GM21576 (cell line): ENCODE measurements around the gene SPATA32.
"Not testable (repeated sequence)": the region's sequence is repeated elsewhere in the genome, so short reads cannot be mapped to it uniquely, and the experiment has no call there.

ENCODE experiments used
- ATAC-seq: cut with Tn5 transposase; IDR thresholded peaks from one replicate; pipeline ENCODE4 v1.9.1; 2021; ENCODE audit warnings: mild to moderate bottlenecking, moderate library complexity; ENCODE audit not compliant: unreplicated experiment

The SPATA32 gene

DNA sequence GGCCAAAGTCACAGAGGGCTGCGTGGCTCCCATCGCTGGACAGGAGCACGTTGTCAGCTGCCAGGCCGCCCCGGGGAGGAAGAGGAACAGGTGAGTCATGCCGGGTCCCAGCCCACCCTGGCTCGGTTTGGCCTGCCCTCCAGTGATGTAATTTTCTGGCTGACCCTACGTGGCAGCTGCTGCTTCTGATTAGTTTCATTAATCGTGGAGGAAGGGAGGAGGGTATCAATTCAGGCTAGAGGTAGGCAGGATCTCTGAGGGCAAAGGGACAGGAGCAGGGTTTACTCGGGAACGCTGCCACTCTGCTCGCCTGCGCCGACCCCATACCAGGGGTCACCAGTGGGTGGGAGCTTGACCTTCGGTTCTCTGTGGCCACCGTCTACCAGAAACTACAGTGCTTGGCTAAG, 11.7 kb upstream of the SPATA32 start:
- ATAC-seq, result no peak

DNA sequence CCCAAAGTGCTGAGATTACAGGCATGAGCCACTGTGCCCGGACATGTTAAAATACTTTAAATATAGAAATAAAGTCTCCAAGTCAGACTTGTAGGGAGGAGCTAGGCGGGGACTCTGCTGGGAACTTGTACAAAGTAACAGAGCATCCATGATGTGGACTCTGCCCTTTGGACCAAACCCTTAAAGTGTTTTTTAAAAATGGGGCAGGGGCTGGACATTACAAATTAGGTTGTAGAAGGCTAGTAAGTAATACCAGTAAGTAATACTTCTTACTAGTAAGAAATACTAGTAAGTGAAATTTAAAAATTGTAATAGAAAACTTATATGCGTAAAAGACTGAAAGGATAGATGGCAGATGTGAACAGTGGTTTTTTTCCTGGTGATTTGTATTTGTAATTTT, 9.7 kb upstream of the SPATA32 start:
- no peak for ATAC-seq

DNA sequence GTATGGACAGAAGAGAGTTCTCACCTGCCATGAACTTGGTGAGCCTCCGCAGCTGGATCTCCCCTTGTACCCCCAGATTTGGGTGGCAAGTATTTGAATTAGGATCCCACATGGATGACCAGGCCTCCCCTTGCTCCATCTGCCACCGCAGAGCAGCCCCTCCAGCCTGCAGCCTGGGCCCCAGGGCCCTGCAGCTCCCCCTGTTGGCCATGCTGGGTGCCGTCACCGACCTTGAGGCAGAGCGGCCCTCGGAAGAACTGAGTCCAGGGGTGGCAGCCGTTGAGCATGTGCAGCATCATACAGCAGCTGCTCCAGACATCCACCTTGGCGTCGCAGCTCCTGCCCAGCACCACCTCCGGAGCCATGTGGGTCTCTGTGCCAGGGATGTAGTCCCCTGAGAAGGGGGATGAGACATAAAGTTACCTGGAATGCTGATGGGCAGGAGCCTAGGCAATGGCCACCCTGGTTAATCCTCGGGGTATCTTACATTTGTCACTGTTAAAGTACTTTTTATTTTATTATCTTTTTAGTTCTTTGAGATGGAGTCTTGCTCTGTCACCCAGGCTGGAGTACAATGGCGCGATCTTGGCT, 9.0 kb upstream of the SPATA32 start:
- no peak for ATAC-seq

DNA sequence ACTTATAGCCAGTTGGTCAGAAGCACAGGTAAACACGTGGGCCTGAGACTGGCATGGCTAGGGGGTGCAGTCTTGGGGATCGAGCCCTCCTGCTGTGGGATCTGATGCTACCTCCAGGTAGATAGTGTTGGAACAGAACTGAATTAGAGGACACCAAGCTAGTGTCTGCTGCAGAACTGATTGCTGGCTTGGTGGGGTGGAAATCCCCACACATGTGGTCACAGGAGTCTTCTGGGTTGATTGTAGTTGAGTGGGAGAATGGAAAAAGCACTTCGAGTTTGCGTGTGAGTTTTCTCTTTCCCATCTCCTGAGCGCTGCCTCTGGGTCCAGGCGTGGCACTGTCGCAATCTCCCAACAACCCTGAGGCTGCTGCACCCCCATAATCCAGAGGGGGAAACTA, 8.0 kb upstream of the SPATA32 start:
- no peak for ATAC-seq

DNA sequence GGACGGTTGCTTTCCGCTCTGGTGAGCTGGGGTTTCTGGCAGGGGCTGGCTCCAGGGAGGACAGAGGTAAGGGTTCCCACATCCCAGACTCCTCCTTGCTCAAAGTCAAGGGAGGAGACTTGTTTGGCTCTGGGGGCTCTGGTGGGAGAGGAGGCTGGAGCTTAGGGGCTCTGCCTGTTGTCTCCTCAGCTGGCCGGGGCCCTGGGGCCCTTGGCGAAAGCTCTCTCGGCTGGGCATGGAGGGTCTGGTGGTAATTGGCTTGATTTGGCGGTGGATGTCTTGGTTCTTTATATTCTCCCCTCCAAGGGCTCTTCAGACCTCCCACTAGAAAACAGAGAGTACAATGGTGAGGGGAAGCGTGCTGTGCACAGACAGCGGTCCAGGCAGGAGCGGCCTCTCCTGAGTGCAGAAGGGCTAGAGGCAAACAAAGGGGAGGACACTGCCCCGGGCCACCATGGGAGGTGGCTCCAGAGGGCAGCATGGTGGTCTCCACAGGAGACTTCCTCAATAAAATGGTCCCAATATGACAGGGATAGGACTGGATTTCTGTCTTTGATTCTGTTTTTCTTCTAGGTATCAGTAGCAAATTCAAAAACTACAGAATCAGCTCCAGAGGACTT, 5.7 kb upstream of the SPATA32 start:
- no peak for ATAC-seq

DNA sequence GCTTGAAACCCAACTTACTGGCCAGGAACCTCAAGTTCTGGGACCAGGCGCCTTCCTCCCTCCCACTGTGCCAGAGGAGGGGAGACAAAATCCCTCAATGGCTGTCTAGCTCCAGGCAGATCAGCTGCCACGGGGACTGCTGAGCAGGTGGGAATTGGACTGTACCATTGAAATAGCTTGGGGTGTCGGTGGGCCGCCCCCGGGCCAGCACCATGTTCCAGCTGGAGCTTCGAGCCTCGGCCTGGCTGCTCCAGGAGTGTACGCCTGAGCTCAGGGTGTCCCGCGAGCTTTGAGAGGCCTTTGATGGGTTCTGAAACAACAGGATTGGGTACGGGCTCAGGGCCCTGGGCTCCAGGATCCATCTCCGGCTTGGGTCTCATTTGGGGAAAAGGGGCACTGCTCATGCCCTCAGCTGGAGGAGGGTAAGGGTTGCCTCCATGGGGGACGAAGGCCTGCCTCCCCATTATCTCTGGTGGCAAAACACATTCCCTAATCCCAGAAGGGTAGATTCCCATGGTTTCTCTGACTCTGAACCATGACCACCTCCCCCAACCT, 4.6 kb upstream of the SPATA32 start:
- no peak for ATAC-seq

DNA sequence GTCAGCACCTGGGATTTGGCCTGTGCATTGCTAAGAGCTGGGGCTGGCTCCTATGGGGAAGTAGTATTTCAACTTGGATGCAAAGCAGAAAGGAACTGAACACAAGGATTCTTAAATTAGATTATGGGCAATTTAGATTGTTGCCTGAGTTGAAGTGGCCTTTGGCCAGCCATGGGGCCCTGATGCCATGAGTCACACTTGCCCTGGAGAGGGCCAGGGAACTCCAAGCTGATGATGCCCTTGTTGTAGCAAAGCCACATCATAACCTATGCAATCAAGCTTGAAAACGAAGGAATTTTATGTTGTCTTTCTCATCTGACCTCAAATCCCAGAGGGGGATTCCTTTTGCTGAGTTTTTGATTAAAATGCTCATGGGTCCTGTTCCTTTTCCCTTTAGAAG, 3.9 kb upstream of the SPATA32 start:
- no peak for ATAC-seq

DNA sequence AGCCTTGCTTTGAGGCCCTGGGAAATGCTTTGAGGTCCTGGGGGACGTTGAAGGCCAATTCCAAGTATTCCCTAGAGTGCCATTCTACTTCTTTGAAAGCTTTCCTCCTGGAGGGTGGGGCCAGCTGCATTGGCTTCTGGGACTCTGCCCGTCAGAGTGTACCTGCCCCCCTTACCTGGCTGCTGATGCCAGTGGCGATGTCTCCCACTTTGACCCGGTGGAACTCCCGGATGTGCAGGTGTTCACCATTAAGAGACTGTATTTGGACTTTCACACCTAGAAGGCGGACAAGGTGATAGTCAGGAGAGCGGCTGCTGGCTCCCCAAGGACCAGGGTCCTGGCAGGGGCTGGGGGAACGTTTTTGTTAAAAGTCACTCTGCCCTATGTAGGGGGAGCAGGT, 3.1 kb upstream of the SPATA32 start:
- ATAC-seq, result no peak

DNA sequence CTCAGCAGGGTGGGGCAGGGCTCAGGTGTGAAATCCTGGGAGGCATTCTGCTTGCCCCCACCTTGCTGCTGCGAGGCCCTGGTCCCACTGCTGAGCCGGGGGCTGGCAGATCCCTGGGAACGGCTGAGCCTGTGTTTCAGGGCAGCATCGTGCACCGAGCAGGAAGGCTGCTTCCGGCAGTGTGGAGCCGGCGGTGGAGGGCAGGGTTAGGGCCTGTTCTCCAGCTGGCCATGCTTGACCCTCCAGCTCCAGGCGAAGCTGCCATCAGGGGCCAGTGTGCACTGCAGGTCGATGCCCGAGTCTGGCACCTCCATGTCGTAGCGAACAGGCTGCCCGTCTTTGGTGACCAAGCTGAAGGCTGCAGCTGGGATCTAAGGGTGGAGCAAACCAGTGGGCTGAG, 2.5 kb upstream of the SPATA32 start:
- no peak for ATAC-seq

DNA sequence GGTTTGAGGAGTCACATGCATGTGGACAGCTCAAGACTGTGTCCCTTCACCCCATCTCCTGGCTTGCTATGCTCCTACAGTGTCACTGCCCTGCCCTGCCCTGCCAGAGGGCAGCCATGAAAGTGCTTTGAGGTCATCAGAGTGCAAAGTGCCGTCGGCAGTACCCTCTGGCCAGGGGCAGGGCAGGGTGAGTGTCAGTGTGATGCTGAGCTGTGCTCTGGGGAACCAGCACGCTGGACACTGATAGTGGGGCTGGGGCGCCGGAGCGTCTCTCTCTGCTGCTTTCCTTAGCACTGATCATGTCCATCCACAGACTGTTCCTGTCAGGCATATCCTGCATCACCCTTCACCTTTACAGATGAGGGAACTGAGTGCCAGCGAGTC, 1.6 kb upstream of the SPATA32 start:
- no peak for ATAC-seq

DNA sequence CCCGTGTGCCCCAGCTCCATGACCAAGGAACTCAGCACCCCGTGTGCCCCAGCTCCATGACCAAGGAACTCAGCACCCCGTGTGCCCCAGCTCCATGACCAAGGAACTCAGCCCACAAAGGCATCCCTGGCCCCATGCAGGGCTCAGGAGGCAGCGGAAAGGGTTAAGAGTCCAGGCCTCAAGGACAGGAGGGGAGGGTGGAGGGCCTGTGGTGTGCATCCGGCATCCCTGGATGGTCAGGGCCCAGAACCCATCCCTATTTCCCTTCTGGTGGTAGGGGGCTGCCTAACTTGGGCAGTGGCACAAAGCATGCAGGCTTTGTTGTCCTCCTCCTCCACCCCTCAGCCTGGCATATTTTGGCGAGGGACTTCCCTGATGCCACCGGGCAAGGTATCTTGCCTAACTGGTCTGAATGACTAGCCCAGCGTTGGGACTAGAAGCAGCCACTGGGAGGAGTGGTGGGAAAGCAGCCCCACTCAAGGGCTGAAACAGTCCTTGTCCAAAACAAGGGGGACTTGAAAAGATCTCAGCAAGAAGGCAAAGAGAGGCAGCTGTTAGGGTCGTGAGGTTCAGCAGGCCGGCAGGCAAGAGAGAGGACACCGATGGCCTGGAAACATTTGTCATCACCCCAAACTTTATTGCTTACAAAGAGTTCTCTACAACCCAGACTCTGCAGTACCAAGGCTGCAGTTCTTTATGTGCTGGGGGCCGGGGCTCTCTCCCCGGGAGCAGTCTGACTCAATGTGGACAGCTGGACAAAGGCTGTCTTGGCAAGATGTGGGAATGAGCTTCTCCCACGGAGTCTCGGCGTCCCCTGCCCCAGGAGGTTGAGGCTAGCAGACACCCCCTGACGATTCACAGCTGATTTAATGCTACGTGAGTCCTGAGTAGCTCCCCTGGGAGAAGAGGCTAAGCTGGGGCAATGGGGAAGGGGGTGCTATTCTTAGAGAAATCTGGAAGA, 902 bp upstream of the SPATA32 start:
- ATAC-seq, result peak; percentile 13

DNA sequence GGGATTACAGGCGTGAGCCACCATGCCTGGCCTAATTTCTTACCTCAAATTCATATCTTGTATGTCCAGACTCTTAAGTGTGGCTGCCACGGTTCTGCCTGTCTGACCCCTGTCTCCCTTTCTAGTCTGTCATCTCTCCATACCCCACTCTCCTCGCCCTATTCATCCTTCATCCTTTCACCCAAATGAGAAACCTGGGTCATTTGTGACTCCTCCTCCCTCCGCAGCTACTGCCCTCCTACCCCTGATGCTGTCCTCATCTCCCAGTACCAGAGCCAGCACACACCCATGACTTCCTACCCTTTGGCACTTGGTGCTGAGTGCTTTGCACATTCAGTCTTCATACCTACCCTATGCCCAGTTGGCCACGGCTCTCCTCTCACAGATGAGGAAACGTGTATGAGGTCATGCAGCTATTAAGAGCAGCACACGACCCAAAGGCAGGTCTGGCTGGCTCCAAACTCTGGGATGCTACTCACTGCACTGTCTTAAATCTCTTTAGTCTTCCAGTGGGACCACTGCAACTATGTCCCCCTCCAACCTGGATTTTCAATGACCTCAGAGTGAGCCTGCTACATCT, 1.6 kb downstream of the SPATA32 start:
- ATAC-seq, result no peak

DNA sequence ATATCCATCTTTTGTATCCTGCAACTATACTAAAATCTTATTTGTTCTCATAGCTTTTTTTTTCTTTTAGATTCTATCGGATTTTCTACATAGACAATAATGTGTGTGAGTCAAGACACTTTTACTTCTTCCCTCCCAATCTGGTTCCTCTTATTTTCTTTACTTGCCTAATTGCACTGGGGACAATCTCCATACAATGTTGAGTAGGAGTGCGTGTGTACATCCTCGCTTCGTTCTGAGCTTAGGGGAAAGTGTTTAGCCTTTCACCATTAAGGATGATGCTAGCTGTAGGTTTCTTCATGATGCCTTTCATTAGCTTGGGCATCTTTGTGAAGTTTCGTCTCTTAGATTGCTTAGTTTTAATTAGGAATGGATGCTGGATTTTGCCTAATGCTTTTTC, 2.9 kb downstream of the SPATA32 start:
- ATAC-seq, result no peak

DNA sequence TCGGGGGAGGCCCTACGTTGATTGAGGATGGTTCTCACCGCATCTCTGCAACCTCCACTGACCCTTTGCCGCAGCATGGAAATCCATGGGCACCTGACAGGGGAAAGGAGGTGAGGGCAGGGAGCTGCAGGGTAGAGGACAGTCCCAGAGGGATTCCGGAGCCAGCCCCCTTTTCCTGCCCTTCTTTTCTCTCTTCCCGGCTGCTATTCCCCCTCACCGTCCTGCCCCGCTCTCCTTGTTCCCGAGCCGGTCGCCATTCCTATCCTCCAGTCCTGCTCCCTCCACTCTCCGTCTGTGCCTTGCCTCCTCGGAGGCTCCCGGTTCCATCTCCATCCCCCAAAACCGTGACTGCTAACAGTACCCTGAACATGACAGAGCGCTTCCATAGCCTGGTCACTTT, 4.8 kb downstream of the SPATA32 start:
- no peak for ATAC-seq

DNA sequence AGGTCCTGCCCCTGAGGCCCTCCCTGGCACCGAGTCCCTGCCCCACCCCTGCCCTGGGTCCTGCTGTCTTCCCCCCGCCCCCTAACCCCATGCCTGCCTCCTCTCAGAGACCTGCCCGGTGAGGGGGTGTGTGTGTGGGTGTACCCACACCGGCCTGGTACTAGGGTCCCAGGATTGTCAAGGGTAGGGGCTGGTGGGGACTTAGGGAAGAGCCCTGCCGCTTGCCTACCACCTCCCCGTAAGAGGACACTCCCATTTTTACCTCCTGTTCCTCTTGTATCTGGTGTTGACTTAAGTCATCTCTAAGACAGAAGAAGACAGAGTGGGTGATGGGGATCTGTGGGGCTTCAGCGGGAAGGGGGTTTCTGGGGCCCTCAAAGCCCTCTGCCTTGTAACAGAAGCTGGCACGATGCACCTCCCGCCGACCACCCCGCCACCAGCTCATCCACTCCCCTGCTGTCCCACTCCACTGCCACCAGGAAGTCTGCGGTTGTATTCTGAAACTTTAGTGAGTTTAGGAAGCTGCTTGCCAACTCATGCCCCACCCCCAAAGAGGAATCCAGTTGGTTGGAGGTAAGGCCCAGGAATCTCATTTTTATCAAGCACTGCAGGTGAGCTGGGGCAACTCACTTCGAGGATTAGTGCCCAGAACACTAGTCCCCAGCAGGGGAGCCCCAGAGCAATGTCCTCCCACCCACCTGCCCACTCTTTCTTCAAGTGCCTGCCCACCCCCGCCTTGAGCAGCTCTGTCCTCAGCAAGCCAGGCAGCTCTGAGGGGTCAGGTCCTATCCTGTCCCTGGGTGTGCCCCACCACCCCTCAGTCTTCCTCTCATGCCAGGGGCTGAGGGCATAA, 5.6 kb downstream of the SPATA32 start:
- ATAC-seq, result no peak

DNA sequence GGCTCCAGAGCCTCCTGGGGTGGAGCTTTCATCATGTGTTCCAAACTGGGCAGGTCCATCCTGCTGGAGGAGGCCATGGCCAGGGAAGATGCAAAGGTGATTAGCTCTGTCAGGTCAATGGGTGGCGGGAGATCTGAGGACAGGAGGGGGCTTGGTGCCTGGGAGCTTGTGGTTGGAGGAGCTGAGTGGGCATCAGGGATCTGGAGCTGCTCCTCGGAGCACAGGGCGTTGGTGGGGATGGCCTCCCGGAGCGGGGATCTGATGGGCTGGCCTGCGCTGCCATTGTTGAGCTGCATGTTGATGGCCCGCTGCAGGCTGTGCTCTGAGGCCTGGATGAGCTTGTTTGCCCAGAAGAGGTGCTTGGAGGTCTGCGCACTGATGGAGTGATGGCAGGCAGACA, 6.5 kb downstream of the SPATA32 start:
- ATAC-seq, result no peak

DNA sequence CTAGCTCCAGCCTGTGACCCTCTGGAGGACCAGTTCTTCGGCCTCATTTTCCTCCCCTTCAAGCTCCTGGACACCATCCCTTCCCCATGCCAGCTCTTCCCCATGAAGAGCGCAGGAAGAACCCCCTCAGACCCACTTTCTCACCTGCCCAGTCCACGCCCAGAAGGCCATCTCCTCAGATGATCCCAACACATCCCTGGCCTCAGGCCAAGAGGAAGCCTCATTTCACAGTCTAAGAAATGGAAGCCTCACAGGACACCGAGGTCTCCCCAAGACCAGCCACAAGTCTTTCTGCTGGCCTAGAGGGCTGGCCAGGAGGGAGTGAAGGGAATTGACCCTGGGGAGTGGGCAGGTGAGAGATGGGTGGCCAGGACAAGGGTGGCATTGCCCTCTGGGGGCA, 8.0 kb downstream of the SPATA32 start:
- no peak for ATAC-seq

DNA sequence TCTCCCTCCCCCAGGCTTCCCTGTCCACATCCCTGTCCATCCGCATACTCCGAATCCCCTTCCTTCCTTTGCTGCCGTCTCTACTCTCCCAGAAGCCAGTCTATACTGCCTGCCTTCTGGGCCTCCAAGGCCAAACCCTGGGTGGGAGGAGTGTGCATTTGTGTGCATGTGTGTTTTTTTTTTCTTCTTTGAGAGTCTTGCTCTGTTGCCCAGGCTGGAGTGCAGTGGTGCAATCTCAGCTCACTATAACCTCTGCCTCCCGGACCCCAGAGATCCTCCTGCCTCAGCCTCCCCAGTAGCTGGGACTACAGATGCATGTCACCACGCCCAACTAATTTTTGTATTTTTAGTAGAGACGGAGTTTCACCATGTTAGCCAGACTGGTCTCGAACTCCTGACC, 8.7 kb downstream of the SPATA32 start:
- ATAC-seq, result not testable (repeated sequence)

DNA sequence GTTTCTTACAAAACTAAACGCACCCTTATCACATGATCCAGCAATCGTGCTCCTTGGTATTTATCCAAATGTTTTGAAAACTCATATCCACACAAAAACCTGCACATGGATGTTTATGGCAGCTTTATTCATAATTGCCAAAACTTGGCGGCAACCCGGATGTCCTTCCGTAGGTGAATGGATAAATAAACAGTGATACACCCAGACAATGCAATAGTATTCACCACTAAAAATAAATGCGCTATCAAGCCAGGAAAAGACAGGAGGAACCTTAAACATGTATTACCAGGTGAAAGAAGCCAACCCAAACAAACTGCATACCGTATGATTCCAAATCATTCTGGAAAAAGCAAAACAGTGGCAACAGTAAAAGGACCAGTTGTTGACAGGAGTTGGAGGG, 10.0 kb downstream of the SPATA32 start:
- ATAC-seq, result no peak

DNA sequence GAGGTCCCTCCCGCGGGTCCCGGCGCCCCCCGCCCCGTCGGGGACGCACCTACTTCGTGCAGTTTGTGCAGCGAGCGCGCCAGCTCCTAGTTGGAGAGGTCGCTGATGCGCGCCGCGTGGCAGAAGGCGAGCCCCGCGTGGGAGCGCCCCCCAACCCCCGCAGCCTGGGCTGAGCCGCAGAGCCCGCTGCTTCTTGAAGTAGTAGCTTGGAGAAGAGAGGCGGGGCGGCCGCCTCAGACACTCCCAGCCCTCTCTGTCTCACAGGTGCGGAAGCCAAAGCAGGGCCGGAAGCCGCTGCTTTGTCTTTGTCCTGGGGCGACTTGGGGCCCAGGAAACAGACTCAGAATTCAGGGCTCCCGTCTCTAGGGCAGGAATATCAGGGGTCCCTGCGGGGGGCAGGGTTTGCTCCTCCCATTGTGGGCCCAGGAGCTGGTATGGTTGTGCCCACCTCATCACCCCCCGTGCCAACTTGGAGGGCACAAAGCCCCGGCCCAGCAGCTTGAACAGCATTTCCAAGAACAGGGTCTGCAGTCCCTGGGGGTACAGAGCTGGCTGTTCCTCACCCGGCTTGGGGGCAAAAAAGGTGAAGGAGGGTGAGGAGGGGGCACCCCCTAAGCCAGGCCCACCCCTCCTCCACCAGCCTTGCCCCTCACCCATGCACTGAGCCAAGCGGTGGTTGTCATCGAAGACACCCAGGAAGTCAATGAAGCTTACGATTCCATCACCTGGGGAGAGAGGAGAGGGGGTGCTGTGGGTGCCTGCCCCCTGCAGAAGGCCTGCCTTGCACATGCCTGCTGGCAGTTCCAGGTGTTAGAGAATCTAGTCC, 13.5 kb downstream of the SPATA32 start:
- ATAC-seq, result peak; percentile 38
